ENCODE data around the gene LMX1B. TPM values are rescaled to one million over a fixed set of nuclear protein-coding genes. Genes with fewer than 3 reads are reported as not detected.

Gene LMX1B
- total RNA-seq, 1 experiment from 2014 or later = 0.55 TPM

GRCh38 chr9:126604059-126605055 is 9.4 kb upstream of the LMX1B start:
- DNase-seq (ENCODE audit: low read depth) = no peak

- DNase-seq (ENCODE audit: low read depth) = peak; percentile 27
These were observed 7.8 kb upstream of the LMX1B start for GRCh38 chr9:126605792-126606482.

- no peak for DNase-seq (ENCODE audit: low read depth)
These were observed 7.3 kb upstream of the LMX1B start for GRCh38 chr9:126606483-126606870.

- DNase-seq (ENCODE audit: low read depth) = no peak
These were observed 6.6 kb upstream of the LMX1B start for GRCh38 chr9:126607086-126607485.

GRCh38 chr9:126607731-126608130 is 6.0 kb upstream of the LMX1B start:
- DNase-seq (ENCODE audit: low read depth) = no peak

GRCh38 chr9:126608551-126608950 is 5.2 kb upstream of the LMX1B start:
- DNase-seq (ENCODE audit: low read depth) = no peak

GRCh38 chr9:126609191-126609590 is 4.5 kb upstream of the LMX1B start:
- DNase-seq (ENCODE audit: low read depth) = no peak

- DNase-seq (ENCODE audit: low read depth) = no peak
These were observed 3.9 kb upstream of the LMX1B start for GRCh38 chr9:126609711-126610388.

GRCh38 chr9:126611193-126611591 is 2.5 kb upstream of the LMX1B start:
- DNase-seq (ENCODE audit: low read depth) = no peak

- peak; percentile 60 for DNase-seq (ENCODE audit: low read depth)
These were observed 2.0 kb upstream of the LMX1B start for GRCh38 chr9:126611592-126612325.

GRCh38 chr9:126612326-126612812 is 1.4 kb upstream of the LMX1B start:
- DNase-seq (ENCODE audit: low read depth) = no peak

GRCh38 chr9:126612813-126613641 is 701 bp upstream of the LMX1B start:
- DNase-seq (ENCODE audit: low read depth) = no peak

- DNase-seq (ENCODE audit: low read depth) = no peak
These were observed 343 bp downstream of the LMX1B start for GRCh38 chr9:126614088-126614454.

- no peak for DNase-seq (ENCODE audit: low read depth)
These were observed 922 bp downstream of the LMX1B start for GRCh38 chr9:126614455-126615244.

- DNase-seq (ENCODE audit: low read depth) = no peak
These were observed 1.6 kb downstream of the LMX1B start for GRCh38 chr9:126615245-126615790.

GRCh38 chr9:126615791-126616447 is 2.2 kb downstream of the LMX1B start:
- no peak for DNase-seq (ENCODE audit: low read depth)

- no peak for DNase-seq (ENCODE audit: low read depth)
These were observed 2.8 kb downstream of the LMX1B start for GRCh38 chr9:126616521-126616976.

Measured in HT1080 (cell line).